GM12891 (cell line): ENCODE results near the gene AQP9.

ENCODE experiments used
- PAX5 ChIP-seq: IDR thresholded peaks from 2 replicates; pipeline ENCODE4 v1.6.1; 2011; ENCODE audit warnings: low read length, moderate library complexity, mild to moderate bottlenecking; ENCODE audit not compliant: insufficient read depth, severe bottlenecking
- POLR2A ChIP-seq: IDR thresholded peaks from 2 replicates; pipeline ENCODE4 v1.6.1; 2011; ENCODE audit warnings: low read depth, low read length, control low read depth
- POLR2AphosphoS5 ChIP-seq: IDR thresholded peaks from 2 replicates; pipeline ENCODE4 v1.6.1; 2011; ENCODE audit warnings: low read depth, low read length, control low read depth
- POU2F2 ChIP-seq: IDR thresholded peaks from 2 replicates; pipeline ENCODE4 v1.6.1; 2011; ENCODE audit warnings: low read depth, mild to moderate bottlenecking, control low read depth, low read length, moderate library complexity
- SPI1 ChIP-seq: IDR thresholded peaks from 2 replicates; pipeline ENCODE4 v1.6.1; 2011; ENCODE audit warnings: low read depth, low read length, control low read depth
- TAF1 ChIP-seq: IDR thresholded peaks from 2 replicates; pipeline ENCODE4 v1.6.1; 2011; ENCODE audit warnings: low read depth, low read length, control low read depth

DNA sequence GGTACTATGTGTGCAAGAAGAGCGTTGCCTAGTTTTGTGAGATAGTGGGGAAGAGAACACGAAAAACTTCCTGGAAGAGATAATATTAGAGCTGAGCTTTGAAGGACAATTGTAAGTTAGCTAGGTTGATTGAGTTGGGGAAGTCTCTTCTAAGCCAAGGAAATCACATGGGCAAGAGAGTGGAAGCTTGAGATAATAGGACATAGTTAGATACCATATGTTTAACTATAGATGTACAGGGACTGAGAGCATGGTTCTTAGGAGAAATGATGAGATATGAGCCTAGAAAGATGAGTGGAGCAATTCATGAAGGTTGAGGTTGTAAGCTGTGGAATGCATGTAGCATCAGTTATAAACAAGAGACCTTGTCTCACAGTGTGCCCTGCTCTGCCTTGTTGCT, 30.1 kb upstream of the AQP9 start:
- TF ChIP-seq POLR2AphosphoS5, result no peak
- TF ChIP-seq TAF1, result no peak
- TF ChIP-seq POLR2A, result no peak
- no peak for TF ChIP-seq PAX5
- TF ChIP-seq POU2F2, result no peak
- TF ChIP-seq SPI1, result no peak
